AG10803 (cell line): ENCODE results near the gene RASSF6.
"Not testable (repeated sequence)": the region's sequence is repeated elsewhere in the genome, so short reads cannot be mapped to it uniquely, and the experiment has no call there.

Experiments used
- DNase-seq: peaks from one replicate; pipeline ENCODE4 v3.0.0; 2010; ENCODE audit warnings: low read depth
- H3K4me3 ChIP-seq: 2 replicates; pipeline ENCODE4 v1.5.1; 2011; ENCODE audit warnings: mild to moderate bottlenecking, low read length, control low read depth
- CTCF ChIP-seq: conservative IDR thresholded peaks from 2 replicates; pipeline ENCODE4 v1.5.1; 2011; ENCODE audit warnings: mild to moderate bottlenecking, low read length, control low read depth, inconsistent platforms

RASSF6 gene

GRCh38 chr4:73583666-73584065, 36.6 kb downstream of the RASSF6 start:
- no peak for TF ChIP-seq CTCF

GRCh38 chr4:73577371-73577770, 42.9 kb downstream of the RASSF6 start:
- no peak for DNase-seq
- H3K4me3 ChIP-seq, result no peak overlapping the region

More at GRCh38 chr4:73583666-73584065, 36.6 kb downstream of the RASSF6 start:
- DNase-seq, result no peak
- H3K4me3 ChIP-seq, result no peak overlapping the region

GRCh38 chr4:73576381-73576780, 43.9 kb downstream of the RASSF6 start:
- no peak for TF ChIP-seq CTCF
- no peak overlapping the region for H3K4me3 ChIP-seq
- peak; percentile 16 for DNase-seq

More at GRCh38 chr4:73577371-73577770, 42.9 kb downstream of the RASSF6 start:
- TF ChIP-seq CTCF, result no peak

- DNase-seq, result no peak
- H3K4me3 ChIP-seq, result no peak overlapping the region
- TF ChIP-seq CTCF, result no peak
Measured at GRCh38 chr4:73575660-73576059, 44.6 kb downstream of the RASSF6 start.

- DNase-seq, result peak; percentile 72
- TF ChIP-seq CTCF, result peak; percentile 91
- no peak overlapping the region for H3K4me3 ChIP-seq
Measured at GRCh38 chr4:73573794-73574528, 46.3 kb downstream of the RASSF6 start.

GRCh38 chr4:73550865-73551264, 69.4 kb downstream of the RASSF6 start:
- not testable (repeated sequence) for DNase-seq, H3K4me3 ChIP-seq

- H3K4me3 ChIP-seq, result no peak overlapping the region
- TF ChIP-seq CTCF, result no peak
- no peak for DNase-seq
Measured at GRCh38 chr4:73544620-73545019, 75.6 kb downstream of the RASSF6 start.
